GM12878 (cell line): ENCODE data around the gene KIAA0319L. TPM values are rescaled to one million over a fixed set of nuclear protein-coding genes. Genes with fewer than 3 reads are reported as not detected.

ENCODE experiments used
- CBX3 ChIP-seq: fragments of 200-600 bp; sonication (generic); IDR thresholded peaks from 2 replicates; pipeline ENCODE4 v1.6.1; 2016; ENCODE audit warnings: low read depth, borderline replicate concordance
- CUX1 ChIP-seq: IDR thresholded peaks from 2 replicates; pipeline ENCODE4 v1.6.1; 2012; ENCODE audit warnings: improper control_type of control experiment, low read depth, low read length; ENCODE audit not compliant: insufficient replicate concordance
- EED ChIP-seq: sonication (generic); IDR thresholded peaks from 2 replicates; pipeline ENCODE4 v1.6.1; 2016; ENCODE audit warnings: antibody characterized with exemption, low read depth
- MLLT1 ChIP-seq: fragments of 450-650 bp; IDR thresholded peaks from 2 replicates; pipeline ENCODE4 v1.6.1; 2016; ENCODE audit warnings: mild to moderate bottlenecking
- MXI1 ChIP-seq: fragments of 150-350 bp; IDR thresholded peaks from 2 replicates; pipeline ENCODE4 v1.6.1; 2011; ENCODE audit warnings: low read depth, mild to moderate bottlenecking, inconsistent platforms, low read length, improper control_type of control experiment
- SKIL ChIP-seq: fragments of 450-650 bp; IDR thresholded peaks from 2 replicates; pipeline ENCODE4 v1.6.1; 2017; ENCODE audit warnings: mild to moderate bottlenecking, low read depth, inconsistent platforms; ENCODE audit not compliant: poor library complexity, severe bottlenecking
- SREBF2 ChIP-seq: IDR thresholded peaks from 2 replicates; pipeline ENCODE4 v1.6.1; 2012; ENCODE audit warnings: mild to moderate bottlenecking, low read length
- polyA plus RNA-seq, 11 experiments: library from polyadenylated mRNA; depleted of rRNA in 4 of 11; unstranded in 6 of 11; stranded (reverse) in 5 of 11; fragments of >200 nt; fragmentation: Nextera tagmentation in 4 of 11; fragmentation: Illumina TruSeq in 1 of 11; extraction: Ambion mirVana in 4 of 11; extraction: Trizol in 1 of 11; gene quantifications; 1 replicate in 1 of 11; 2 replicates in 10 of 11; pipeline versions ENCODE4 v1.2.1 to v1.2.3, GENCODE V29; 2011 to 2016; ENCODE audit warnings: inconsistent platforms in 2 of 11, missing spikeins in 2 of 11, low read depth in 1 of 11
- total RNA-seq, 4 experiments: library from RNA; depleted of rRNA in 3 of 4; stranded (reverse); fragments of >200 nt in 3 of 4; fragmentation: Illumina TruSeq in 1 of 4; extraction: Trizol in 1 of 4; gene quantifications; 2 replicates each; pipeline versions ENCODE4 v1.2.1 to v1.2.3, GENCODE V29; 2013 to 2021

KIAA0319L gene
- total and polyA plus RNA-seq, 10 of the 15 experiments (the other 5 are each of a cell fraction or from before 2014, with no cell fraction given) = 2.6 to 57.8 (median 25.4) TPM

- no peak for TF ChIP-seq MLLT1
- no peak for TF ChIP-seq CUX1
- no peak for TF ChIP-seq EED
- TF ChIP-seq CBX3 = no peak
- TF ChIP-seq SKIL = no peak
- no peak for TF ChIP-seq MXI1
- TF ChIP-seq SREBF2 = no peak
Measured at GRCh38 chr1:35587736-35588135, 30.5 kb upstream of the KIAA0319L start (continued).
